CD14-positive monocyte (primary cell): ENCODE results near the gene IRF6. TPM values are rescaled to one million over a fixed set of nuclear protein-coding genes. Genes with fewer than 3 reads are reported as not detected.

Experiments used
- DNase-seq, 3 donors: peaks; one replicate each; pipeline ENCODE4 v3.0.0-alpha.2; 2011 to 2022
- H2AFZ ChIP-seq: 2 replicates; pipeline ENCODE4 v1.6.0; 2012; ENCODE audit warnings: mild to moderate bottlenecking, low read depth, low read length, inconsistent platforms; ENCODE audit not compliant: insufficient read depth, poor library complexity, severe bottlenecking
- H3K27ac ChIP-seq, 2 donors: 1 replicate in 1 of 2; 2 replicates in 1 of 2; pipeline ENCODE4 v1.5.1; 2012 to 2013; ENCODE audit warnings: low read length in 2 of 2, control low read depth in 1 of 2, inconsistent platforms in 1 of 2, low read depth in 1 of 2, mild to moderate bottlenecking in 1 of 2
- H3K27me3 ChIP-seq, 2 donors: one replicate each; pipeline versions ENCODE4 v1.6.0 to v1.6.1; 2011 to 2013; ENCODE audit warnings: low read length in 2 of 2; ENCODE audit not compliant: control insufficient read depth in 2 of 2, insufficient read depth in 2 of 2
- H3K36me3 ChIP-seq, 2 donors: replicated peaks in 1 of 2; 1 replicate in 1 of 2; 2 replicates in 1 of 2; pipeline versions ENCODE4 v1.5.1 to v1.6.1; 2012 to 2013; ENCODE audit warnings: low read length in 2 of 2, control low read depth in 1 of 2, inconsistent platforms in 1 of 2, mild to moderate bottlenecking in 1 of 2; ENCODE audit not compliant: insufficient read depth in 2 of 2, control insufficient read depth in 1 of 2
- H3K4me1 ChIP-seq, 2 donors: 1 replicate in 1 of 2; 2 replicates in 1 of 2; pipeline versions ENCODE4 v1.5.1 to v1.6.1; 2012 to 2013; ENCODE audit warnings: low read length in 2 of 2, control low read depth in 1 of 2, inconsistent platforms in 1 of 2, mild to moderate bottlenecking in 1 of 2, moderate library complexity in 1 of 2; ENCODE audit not compliant: insufficient read depth in 2 of 2, control insufficient read depth in 1 of 2
- H3K4me2 ChIP-seq: replicated peaks from 2 replicates; pipeline ENCODE3; 2012; ENCODE audit warnings: low read length, moderate library complexity, mild to moderate bottlenecking; ENCODE audit not compliant: poor library complexity, severe bottlenecking; ENCODE audit errors: extremely low read depth
- H3K4me3 ChIP-seq, 3 experiments: fragments of 200-600 bp in 1 of 3; sonication (generic) in 1 of 3; replicated peaks in 1 of 3; 1 replicate in 2 of 3; 2 replicates in 1 of 3; pipeline ENCODE4 v1.5.1; 2011 to 2013; ENCODE audit warnings: low read length in 3 of 3, mild to moderate bottlenecking in 3 of 3, control low read depth in 2 of 3, low read depth in 2 of 3, inconsistent platforms in 1 of 3, moderate library complexity in 1 of 3
- H3K79me2 ChIP-seq: 2 replicates; pipeline ENCODE4 v1.6.0; 2012; ENCODE audit warnings: mild to moderate bottlenecking, control low read depth, inconsistent platforms, low read length, moderate library complexity; ENCODE audit not compliant: insufficient read depth
- H3K9ac ChIP-seq: 2 replicates; pipeline ENCODE4 v1.6.0; 2017; ENCODE audit warnings: low read length, mild to moderate bottlenecking; ENCODE audit not compliant: insufficient read depth, poor library complexity, severe bottlenecking
- H3K9me3 ChIP-seq, 2 donors: replicated peaks in 1 of 2; 1 replicate in 1 of 2; 2 replicates in 1 of 2; pipeline versions ENCODE4 v1.5.1 to v1.6.1; 2012 to 2013; ENCODE audit warnings: low read length in 2 of 2, control low read depth in 1 of 2; ENCODE audit not compliant: control insufficient read depth in 1 of 2, insufficient read depth in 1 of 2
- H4K20me1 ChIP-seq: 2 replicates; pipeline ENCODE4 v1.6.0; 2012; ENCODE audit warnings: mild to moderate bottlenecking, low read length, control low read depth, moderate library complexity; ENCODE audit not compliant: insufficient read depth
- H3K27ac Mint-ChIP-seq, 7 donors: one replicate each; pipeline ENCODE4 v1.8.0; 2020; ENCODE audit warnings: mild to moderate bottlenecking in 7 of 7, mixed read lengths in 7 of 7, moderate library complexity in 6 of 7, inconsistent platforms in 2 of 7
- H3K27me3 Mint-ChIP-seq, 3 donors: one replicate each; pipeline ENCODE4 v1.8.0; 2021 to 2022; ENCODE audit warnings: low read depth in 3 of 3, mild to moderate bottlenecking in 3 of 3, mixed read lengths in 3 of 3, moderate library complexity in 3 of 3, inconsistent platforms in 1 of 3
- H3K36me3 Mint-ChIP-seq, 2 donors: one replicate each; pipeline ENCODE4 v1.8.0; 2020; ENCODE audit warnings: mixed read lengths in 2 of 2, inconsistent platforms in 1 of 2, mild to moderate bottlenecking in 1 of 2
- H3K4me1 Mint-ChIP-seq: one replicate; pipeline ENCODE4 v1.8.0; 2020; ENCODE audit warnings: mild to moderate bottlenecking, mixed read lengths
- H3K4me3 Mint-ChIP-seq, 2 donors: one replicate each; pipeline ENCODE4 v1.8.0; 2020; ENCODE audit warnings: mild to moderate bottlenecking in 2 of 2, mixed read lengths in 2 of 2, moderate library complexity in 1 of 2
- H3K9me3 Mint-ChIP-seq, 7 donors: one replicate each; pipeline ENCODE4 v1.8.0; 2020 to 2022; ENCODE audit warnings: mixed read lengths in 7 of 7, mild to moderate bottlenecking in 6 of 7, moderate library complexity in 6 of 7, inconsistent platforms in 2 of 7
- WGBS: methylation state at CpG from one replicate; pipeline ENCODE4 v1.1.5; 2013; ENCODE audit warnings: missing lambda C conversion rate; ENCODE audit not compliant: insufficient coverage; 5-methylcytosine and 5-hydroxymethylcytosine counted together
- intact Hi-C, 2 donors: fragments of 100-400 bp; cut with micrococcal nuclease; formaldehyde crosslinking; loops; one replicate each; pipeline versions ENCODE4 v1.15.0 to v1.15.1; 2023
- polyA plus RNA-seq, 3 donors: library from polyadenylated mRNA; depleted of rRNA in 1 of 3; unstranded in 2 of 3; stranded (reverse) in 1 of 3; fragments of 300-500 nt in 2 of 3; fragments of >200 nt in 1 of 3; fragmentation: Illumina TruSeq in 2 of 3; gene quantifications; 1 replicate in 2 of 3; 2 replicates in 1 of 3; pipeline ENCODE4 v1.2.3, GENCODE V29; 2012 to 2021
- TF ChIP-seq, protein P1 (sequence below): fragments of 200-600 bp; IDR thresholded peaks from one replicate; pipeline ENCODE4 v1.8.0; 2022; ENCODE audit warnings: antibody characterized with exemption, mild to moderate bottlenecking

IRF6 gene
- polyA plus RNA-seq, 3 donors, result 0.21 to 0.62 (median 0.35) TPM

DNA sequence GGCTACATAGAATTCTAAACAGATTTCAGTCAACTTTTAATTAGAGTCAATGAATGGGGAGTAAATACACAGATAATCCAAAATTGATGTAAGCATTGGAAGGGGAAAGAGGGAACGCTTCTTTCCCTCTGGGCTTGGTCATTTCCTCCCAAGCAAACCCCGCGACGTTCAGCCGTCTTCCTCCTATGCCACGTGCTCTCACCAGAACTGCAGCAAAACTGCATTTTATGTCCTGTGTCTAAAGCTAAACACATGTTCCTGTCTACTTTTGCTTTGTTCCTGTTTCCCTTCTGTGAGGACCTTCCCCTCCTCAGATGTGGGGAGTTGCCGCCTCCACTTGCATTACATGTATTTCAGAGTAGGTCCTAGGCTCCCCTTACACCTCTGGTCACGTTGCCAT is 49.1 kb upstream of the IRF6 start:
- peaks cover 41 to 44% of the 10 kb centered on the region in 2 donors for H3K36me3 ChIP-seq
- no peak overlapping the region for H3K4me3 ChIP-seq
- no peaks in the 10 kb centered on the region for H3K79me2 ChIP-seq
- no peak overlapping the region for H3K4me2 ChIP-seq
- H3K27ac ChIP-seq, result no peak overlapping the region
- no peak overlapping the region for H3K9ac ChIP-seq
- peak overlapping the region in 1 of 2 donors; percentile 9 for H3K4me3 Mint-ChIP-seq
- peak in 1 of 3 donors; percentile 5 for DNase-seq
- H3K36me3 Mint-ChIP-seq, result peaks cover 39 to 44% of the 10 kb centered on the region in 2 donors
- 15% methylated on average over 5 of the region's 8 CpGs for WGBS
- H3K27ac Mint-ChIP-seq, result peak overlapping the region in 3 of 7 donors; percentile 19 to 73 (median 47)
- peaks cover 0 to 7% of the 10 kb centered on the region in 2 donors for H3K4me1 ChIP-seq
- peaks cover 0 to 4% of the 10 kb centered on the region in 2 donors for H3K9me3 ChIP-seq
- peaks cover 10% of the 10 kb centered on the region for H3K4me1 Mint-ChIP-seq
- no peaks in the 10 kb centered on the region for H4K20me1 ChIP-seq
- intact Hi-C loops, result no loop called here
- TF ChIP-seq, protein P1, sequence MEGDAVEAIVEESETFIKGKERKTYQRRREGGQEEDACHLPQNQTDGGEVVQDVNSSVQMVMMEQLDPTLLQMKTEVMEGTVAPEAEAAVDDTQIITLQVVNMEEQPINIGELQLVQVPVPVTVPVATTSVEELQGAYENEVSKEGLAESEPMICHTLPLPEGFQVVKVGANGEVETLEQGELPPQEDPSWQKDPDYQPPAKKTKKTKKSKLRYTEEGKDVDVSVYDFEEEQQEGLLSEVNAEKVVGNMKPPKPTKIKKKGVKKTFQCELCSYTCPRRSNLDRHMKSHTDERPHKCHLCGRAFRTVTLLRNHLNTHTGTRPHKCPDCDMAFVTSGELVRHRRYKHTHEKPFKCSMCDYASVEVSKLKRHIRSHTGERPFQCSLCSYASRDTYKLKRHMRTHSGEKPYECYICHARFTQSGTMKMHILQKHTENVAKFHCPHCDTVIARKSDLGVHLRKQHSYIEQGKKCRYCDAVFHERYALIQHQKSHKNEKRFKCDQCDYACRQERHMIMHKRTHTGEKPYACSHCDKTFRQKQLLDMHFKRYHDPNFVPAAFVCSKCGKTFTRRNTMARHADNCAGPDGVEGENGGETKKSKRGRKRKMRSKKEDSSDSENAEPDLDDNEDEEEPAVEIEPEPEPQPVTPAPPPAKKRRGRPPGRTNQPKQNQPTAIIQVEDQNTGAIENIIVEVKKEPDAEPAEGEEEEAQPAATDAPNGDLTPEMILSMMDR, result no peak
- H2AFZ ChIP-seq, result no peak overlapping the region
- peaks cover 0 to 8% (median 4%) of the 10 kb centered on the region in 7 donors for H3K9me3 Mint-ChIP-seq
- H3K27me3 Mint-ChIP-seq, result no peaks in the 10 kb centered on the region
- no peaks in the 10 kb centered on the region for H3K27me3 ChIP-seq

DNA sequence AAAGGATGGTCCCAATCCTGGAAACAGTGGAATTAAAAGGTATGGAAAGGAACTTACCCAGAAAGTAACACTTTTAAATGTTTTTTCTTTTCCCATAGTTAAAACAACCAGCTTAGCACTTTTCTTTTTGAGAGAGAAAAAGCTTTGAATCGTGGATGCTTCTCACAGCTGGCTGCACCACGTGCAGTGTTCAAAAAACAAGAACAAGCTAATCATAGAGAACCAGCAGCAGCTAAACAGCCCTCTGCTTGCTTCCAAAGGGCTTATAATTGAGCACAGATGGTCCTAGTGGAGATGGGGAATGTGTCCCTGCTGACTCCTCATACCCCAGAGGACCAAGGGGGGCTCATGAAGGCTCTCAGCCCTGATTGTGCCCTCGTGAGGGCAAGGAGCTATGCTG is 48.3 kb upstream of the IRF6 start:
- Mint-ChIP-seq H3K4me1 (peaks cover 10% of the 10 kb centered on the region), H3K36me3 (peaks cover 47 to 53% of the 10 kb centered on the region in 2 donors), H3K9me3 (peaks cover 0 to 6% (median 4%) of the 10 kb centered on the region in 7 donors), H3K27ac (peak overlapping the region in 1 of 7 donors; percentile 33), H3K4me3 (no peak overlapping the region), H3K27me3 (no peaks in the 10 kb centered on the region)
- no peak overlapping the region for H3K4me3 ChIP-seq
- H3K36me3 ChIP-seq, result peaks cover 49 to 52% of the 10 kb centered on the region in 2 donors
- intact Hi-C loops, result no loop called here
- WGBS, result 95% methylated on average over 3 of the region's 3 CpGs
- no peak overlapping the region for H2AFZ ChIP-seq
- TF ChIP-seq, protein P1, result no peak
- H3K9ac ChIP-seq, result no peak overlapping the region
- H3K4me1 ChIP-seq, result peaks cover 0 to 7% of the 10 kb centered on the region in 2 donors
- H3K4me2 ChIP-seq, result no peak overlapping the region
- H3K27ac ChIP-seq, result no peak overlapping the region
- H3K9me3 ChIP-seq, result peaks cover 0 to 4% of the 10 kb centered on the region in 2 donors
- H3K27me3 ChIP-seq, result no peaks in the 10 kb centered on the region
- no peaks in the 10 kb centered on the region for H4K20me1 ChIP-seq
- H3K79me2 ChIP-seq, result no peaks in the 10 kb centered on the region
- no peak for DNase-seq
